BE2C (cell line): ENCODE measurements around the gene ANKRD13D.

Experiments
- DNase-seq: peaks from one replicate; pipeline ENCODE4 v3.0.0-alpha.2; 2020
- H3K27me3 ChIP-seq: fragments of 250-450 bp; sonication (Bioruptor Pico); 2 replicates; pipeline ENCODE4 v1.5.1; 2020; ENCODE audit warnings: mild to moderate bottlenecking
- H3K36me3 ChIP-seq: fragments of 250-450 bp; sonication (Bioruptor Pico); 2 replicates; pipeline ENCODE4 v1.5.1; 2020; ENCODE audit warnings: mild to moderate bottlenecking
- H3K4me1 ChIP-seq: fragments of 250-450 bp; sonication (Bioruptor Pico); 2 replicates; pipeline ENCODE4 v1.5.1; 2020
- H3K4me3 ChIP-seq: 2 replicates; pipeline ENCODE4 v1.5.1; 2011; ENCODE audit warnings: low read depth, low read length
- H3K9me3 ChIP-seq: fragments of 250-450 bp; sonication (Bioruptor Pico); 2 replicates; pipeline ENCODE4 v1.5.1; 2020
- TF ChIP-seq, protein P1 (sequence below): IDR thresholded peaks from 2 replicates; pipeline ENCODE4 v1.5.1; 2012; ENCODE audit warnings: mild to moderate bottlenecking, low read depth, low read length

ANKRD13D gene

DNA sequence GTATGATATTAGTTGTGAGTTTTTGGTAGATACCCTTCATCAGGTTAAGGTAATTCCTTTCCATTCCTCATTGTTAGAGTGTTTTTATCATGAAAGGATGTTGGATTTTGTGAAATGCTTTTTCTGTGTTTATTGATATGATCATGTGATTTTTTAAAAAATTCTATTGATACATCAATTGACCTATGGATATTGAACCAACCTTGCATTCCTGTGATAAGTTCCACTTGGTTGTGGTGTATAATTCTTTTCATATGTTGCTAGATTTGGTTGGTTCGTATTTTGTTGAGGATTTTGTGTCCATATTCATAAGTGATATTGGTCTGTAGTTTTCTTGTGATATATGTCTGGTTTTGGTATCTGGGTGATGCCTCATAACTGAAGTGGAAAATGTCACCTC is 6.7 kb downstream of the ANKRD13D start:
- DNase-seq: no peak
- Histone ChIP-seq H3K4me3 (no peak overlapping the region), H3K27me3 (no peaks in the 10 kb centered on the region), H3K4me1 (no peaks in the 10 kb centered on the region), H3K36me3 (peaks cover 46% of the 10 kb centered on the region), H3K9me3 (no peaks in the 10 kb centered on the region)
- TF ChIP-seq, protein P1, sequence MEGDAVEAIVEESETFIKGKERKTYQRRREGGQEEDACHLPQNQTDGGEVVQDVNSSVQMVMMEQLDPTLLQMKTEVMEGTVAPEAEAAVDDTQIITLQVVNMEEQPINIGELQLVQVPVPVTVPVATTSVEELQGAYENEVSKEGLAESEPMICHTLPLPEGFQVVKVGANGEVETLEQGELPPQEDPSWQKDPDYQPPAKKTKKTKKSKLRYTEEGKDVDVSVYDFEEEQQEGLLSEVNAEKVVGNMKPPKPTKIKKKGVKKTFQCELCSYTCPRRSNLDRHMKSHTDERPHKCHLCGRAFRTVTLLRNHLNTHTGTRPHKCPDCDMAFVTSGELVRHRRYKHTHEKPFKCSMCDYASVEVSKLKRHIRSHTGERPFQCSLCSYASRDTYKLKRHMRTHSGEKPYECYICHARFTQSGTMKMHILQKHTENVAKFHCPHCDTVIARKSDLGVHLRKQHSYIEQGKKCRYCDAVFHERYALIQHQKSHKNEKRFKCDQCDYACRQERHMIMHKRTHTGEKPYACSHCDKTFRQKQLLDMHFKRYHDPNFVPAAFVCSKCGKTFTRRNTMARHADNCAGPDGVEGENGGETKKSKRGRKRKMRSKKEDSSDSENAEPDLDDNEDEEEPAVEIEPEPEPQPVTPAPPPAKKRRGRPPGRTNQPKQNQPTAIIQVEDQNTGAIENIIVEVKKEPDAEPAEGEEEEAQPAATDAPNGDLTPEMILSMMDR: no peak

DNA sequence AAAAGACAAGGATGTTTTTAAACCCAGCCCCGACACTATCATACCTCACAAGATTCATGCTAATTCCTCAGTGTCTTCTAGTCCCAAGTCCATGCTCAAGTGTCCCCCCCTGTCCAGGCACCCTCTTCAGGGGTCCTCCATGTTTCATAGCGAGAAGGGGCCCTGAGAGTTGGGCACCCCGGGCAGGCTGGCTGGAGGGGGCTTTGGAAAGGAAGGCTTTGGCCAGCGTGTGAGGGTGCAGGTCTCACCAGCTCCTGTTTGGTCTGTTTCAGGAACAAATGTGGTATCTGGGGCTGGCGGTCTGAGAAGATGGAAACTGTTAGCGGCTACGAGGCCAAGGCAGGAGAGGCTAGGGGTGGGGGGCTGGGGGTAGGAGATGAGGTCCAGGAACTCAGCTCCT is 9.7 kb downstream of the ANKRD13D start:
- H3K4me1 ChIP-seq: peaks cover 14% of the 10 kb centered on the region
- H3K36me3 ChIP-seq: peaks cover 38% of the 10 kb centered on the region
- no peak overlapping the region for H3K4me3 ChIP-seq
- TF ChIP-seq, protein P1: no peak
- peak; percentile 1 for DNase-seq
- no peaks in the 10 kb centered on the region for H3K9me3 ChIP-seq
- no peaks in the 10 kb centered on the region for H3K27me3 ChIP-seq

DNA sequence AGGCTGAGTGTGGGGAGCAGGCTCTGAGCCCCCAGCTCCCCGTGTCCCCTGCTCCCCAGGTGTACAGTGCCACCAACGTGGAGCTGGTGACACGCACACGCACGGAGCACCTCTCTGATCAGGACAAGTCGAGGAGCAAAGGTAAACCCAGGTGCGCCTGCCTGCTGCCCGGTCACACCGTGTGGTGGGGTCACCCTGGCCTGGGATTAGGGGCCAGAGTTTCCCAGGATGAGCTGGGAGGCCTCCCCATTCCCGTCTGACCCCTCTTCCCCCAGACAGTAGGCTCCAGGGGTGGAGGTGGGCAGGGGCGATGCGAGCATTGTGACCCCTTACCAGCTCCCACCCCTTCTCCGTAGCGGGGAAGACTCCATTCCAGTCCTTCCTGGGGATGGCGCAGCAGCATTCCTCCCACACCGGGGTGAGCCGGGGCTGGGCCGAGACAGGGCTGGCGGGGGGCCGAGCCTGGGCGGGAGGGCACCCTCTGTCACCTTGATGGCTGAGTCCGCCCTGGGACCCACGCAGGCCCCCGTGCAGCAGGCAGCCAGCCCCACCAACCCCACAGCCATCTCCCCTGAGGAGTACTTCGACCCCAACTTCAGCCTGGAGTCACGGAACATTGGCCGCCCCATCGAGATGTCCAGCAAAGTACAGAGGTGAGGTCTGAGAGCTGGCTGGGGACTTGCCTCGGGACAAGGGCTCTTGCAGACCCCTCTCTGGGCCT is 10.5 kb downstream of the ANKRD13D start:
- TF ChIP-seq, protein P1: no peak
- H3K36me3 ChIP-seq: peaks cover 38% of the 10 kb centered on the region
- no peaks in the 10 kb centered on the region for H3K9me3 ChIP-seq
- H3K27me3 ChIP-seq: no peaks in the 10 kb centered on the region
- no peak for DNase-seq
- H3K4me1 ChIP-seq: peaks cover 14% of the 10 kb centered on the region
- no peak overlapping the region for H3K4me3 ChIP-seq

DNA sequence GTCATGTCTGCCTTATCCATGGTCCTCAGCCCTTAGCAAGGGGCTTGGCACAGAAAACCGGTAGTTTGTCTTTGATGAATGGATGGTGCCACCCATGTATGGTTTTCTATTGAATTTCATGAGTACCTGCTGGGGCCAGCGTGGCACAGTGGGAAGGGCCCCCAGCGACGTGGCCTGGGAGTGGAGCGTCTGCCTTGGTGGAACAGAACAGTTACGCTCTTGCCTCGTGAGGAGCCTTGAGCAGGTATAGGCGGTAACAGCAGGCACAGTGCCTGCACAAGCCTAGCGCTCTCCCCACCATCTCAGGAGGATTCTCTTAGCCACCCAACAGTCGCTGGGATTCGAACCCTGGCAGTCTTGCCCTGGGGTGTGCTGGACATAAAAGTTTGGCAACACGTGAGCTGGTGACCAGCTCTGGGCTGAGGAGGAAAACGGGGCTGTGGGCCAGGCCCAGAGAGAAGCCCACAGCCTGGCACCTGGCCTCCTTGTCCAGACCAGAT is 11.2 kb downstream of the ANKRD13D start:
- H3K27me3 ChIP-seq: no peaks in the 10 kb centered on the region
- TF ChIP-seq, protein P1: no peak
- no peak for DNase-seq
- H3K4me3 ChIP-seq: no peak overlapping the region
- peaks cover 38% of the 10 kb centered on the region for H3K36me3 ChIP-seq
- H3K9me3 ChIP-seq: no peaks in the 10 kb centered on the region
- peaks cover 14% of the 10 kb centered on the region for H3K4me1 ChIP-seq

DNA sequence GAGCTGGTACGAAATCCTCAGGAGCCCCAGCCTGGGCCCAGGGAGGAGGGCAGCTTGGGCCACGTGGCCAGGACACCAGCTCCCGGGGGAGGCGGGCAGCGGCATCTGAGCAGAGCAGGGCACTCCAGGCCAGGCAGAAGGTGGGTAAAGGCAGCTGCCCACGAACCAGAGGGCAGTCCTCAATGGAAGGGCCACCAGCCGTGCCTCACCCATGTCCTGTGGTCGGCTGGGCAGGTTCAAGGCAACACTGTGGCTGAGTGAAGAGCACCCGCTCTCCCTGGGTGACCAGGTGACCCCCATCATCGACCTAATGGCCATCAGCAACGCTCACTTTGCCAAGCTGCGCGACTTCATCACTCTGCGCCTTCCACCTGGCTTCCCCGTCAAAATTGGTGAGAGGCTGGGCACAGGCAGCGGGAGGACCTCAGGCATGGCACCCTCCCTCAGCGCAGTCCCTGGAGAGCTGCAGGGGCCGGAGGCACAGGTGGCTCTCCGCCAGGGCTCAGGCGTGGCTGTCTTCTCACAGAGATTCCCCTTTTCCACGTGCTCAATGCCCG is 11.7 kb downstream of the ANKRD13D start:
- Histone ChIP-seq H3K4me3 (no peak overlapping the region), H3K9me3 (no peaks in the 10 kb centered on the region), H3K27me3 (no peaks in the 10 kb centered on the region), H3K36me3 (peaks cover 34% of the 10 kb centered on the region), H3K4me1 (peaks cover 14% of the 10 kb centered on the region)
- TF ChIP-seq, protein P1: no peak
- no peak for DNase-seq

DNA sequence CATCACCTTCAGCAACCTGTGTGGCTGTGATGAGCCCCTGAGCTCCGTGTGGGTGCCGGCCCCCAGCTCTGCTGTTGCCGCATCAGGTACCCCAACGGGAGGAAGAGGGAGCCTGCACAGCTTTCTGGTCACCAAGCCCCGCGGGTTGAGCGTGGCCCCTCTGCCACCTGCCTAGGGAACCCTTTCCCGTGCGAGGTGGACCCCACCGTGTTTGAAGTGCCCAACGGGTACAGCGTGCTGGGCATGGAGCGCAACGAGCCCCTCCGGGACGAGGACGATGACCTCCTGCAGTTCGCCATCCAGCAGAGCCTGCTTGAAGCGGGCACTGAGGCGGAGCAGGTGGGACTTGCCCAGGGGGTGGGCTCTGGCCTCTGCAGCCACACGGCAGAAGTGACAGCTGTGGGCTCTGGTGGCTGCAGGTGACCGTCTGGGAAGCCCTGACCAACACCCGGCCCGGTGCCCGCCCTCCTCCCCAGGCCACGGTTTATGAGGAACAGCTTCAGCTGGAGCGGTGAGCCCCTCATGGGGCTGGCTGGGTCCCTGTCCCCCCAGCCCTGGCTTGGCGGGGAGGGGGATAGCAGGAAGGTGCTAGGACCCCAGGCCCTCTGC is 12.3 kb downstream of the ANKRD13D start:
- no peak for DNase-seq
- Histone ChIP-seq H3K4me3 (no peak overlapping the region), H3K36me3 (peaks cover 28% of the 10 kb centered on the region), H3K4me1 (peaks cover 14% of the 10 kb centered on the region), H3K9me3 (no peaks in the 10 kb centered on the region), H3K27me3 (no peaks in the 10 kb centered on the region)
- TF ChIP-seq, protein P1: no peak
